ENCODE data around the gene HOXB6. TPM values are rescaled to one million over a fixed set of nuclear protein-coding genes. Genes with fewer than 3 reads are reported as not detected.

Gene HOXB6
- total RNA-seq, 1 experiment from 2014 or later = 64.8 TPM

DNA sequence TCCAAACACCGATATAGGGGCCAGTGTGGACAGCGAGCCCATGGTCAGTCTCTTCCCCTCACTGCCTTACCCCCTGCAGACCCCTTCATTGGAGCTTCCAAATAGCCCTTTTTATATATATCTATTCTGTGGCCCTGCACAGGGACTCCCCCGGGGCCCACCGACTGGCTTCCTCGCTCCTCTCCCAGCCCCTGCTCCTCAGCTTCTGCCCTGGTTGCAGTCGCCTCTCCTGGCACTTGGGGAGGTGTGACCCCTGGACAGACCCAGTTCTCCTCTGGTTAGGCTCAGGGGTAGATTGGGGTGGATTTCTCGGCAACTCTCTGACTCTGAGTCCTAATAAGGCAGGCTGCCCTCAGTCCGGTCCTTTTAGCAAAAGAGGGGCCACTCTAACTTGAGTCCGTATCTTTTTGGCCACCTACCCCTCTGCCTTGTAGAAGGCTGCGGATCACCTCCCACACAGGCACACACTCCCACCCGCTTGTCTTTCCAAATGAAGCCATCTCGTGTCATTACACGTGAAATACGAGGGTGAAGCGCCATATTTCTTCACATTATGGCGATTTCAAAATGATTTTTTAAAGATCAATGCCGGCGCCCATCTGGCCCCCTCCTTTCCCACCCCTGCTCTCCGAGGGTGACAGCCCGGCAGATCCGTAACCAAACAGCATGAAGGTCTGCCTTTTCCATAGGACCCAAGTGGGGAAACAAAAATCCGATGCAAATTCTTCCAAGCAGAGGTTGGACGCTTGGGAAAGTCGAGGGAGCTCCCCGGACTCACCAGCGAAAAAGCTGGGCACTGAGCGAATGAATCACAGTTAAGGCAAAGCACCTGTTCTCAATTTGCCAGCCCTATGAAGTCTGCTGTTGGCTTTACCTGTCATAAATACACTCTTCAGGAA lies 23.1 kb upstream of the HOXB6 start:
- CTCF ChIA-PET = interaction anchor here (1.1 to 1.4 kb wide), 2 partner anchors 9 to 367 kb away, joined by 3 to 4 read pairs; no protein-coding TSS in a partner anchor
- H3K4me2 ChIP-seq (ENCODE audit: low read length) = peak overlapping the region; percentile 98; the same call in 1 of the 2 replicates
- H3K9ac ChIP-seq (ENCODE audit: low read length) = peak overlapping the region; percentile 95
- H3K9me3 ChIP-seq (ENCODE audit: control insufficient read depth in 1 of 2, insufficient read depth in 1 of 2, low read depth in 1 of 2, low read length in 2 of 2) = no peaks in the 10 kb centered on the region
- H3K4me3 ChIP-seq (replicated peaks in 1 of 2; ENCODE audit: low read depth in 1 of 2, low read length in 2 of 2) = no peak overlapping the region
- RAD21 ChIA-PET (ENCODE audit: low non-redundant PET in 1 of 2, low total read pairs in 2 of 2, uncharacterized antibody in 2 of 2, unreplicated experiment in 2 of 2) = no interaction called here
- no peaks in the 10 kb centered on the region for H4K20me1 ChIP-seq (ENCODE audit: insufficient read depth)
- ATAC-seq (no peak), DNase-seq (ENCODE audit: low read depth, low spot score) (no peak)
- H3K4me1 ChIP-seq (ENCODE audit: control insufficient read depth in 1 of 2, insufficient read depth in 2 of 2, low read length in 2 of 2) = peaks cover 15 to 28% of the 10 kb centered on the region in 2 experiments
- intact Hi-C loops (cut with micrococcal nuclease) = no loop called here
- H3K27me3 ChIP-seq (ENCODE audit: insufficient read depth, low read length) = no peaks in the 10 kb centered on the region
- peaks cover 29% of the 10 kb centered on the region for H3K79me2 ChIP-seq (ENCODE audit: insufficient read depth, low read length)
- TF ChIP-seq SRF (IDR thresholded peaks at IDR 0.05; ENCODE audit: low read depth) (no peak), SIN3A (IDR thresholded peaks at IDR 0.05; ENCODE audit: low read depth) (no peak), ZNF274 (IDR thresholded peaks at IDR 0.05; ENCODE audit: low read depth, low read length) (no peak), EZH2 (IDR thresholded peaks at IDR 0.05) (no peak), FOSL1 (IDR thresholded peaks at IDR 0.05; ENCODE audit: low read depth) (no peak), SP1 (IDR thresholded peaks at IDR 0.05; ENCODE audit: low read depth) (no peak), CBX3 (IDR thresholded peaks at IDR 0.05; ENCODE audit: low read depth) (no peak), POLR2AphosphoS5 (IDR thresholded peaks at IDR 0.05; ENCODE audit: low read depth, low read length) (no peak), EGR1 (IDR thresholded peaks at IDR 0.05; ENCODE audit: low read depth) (no peak), ZFX (IDR thresholded peaks at IDR 0.05) (no peak), RAD21 (IDR thresholded peaks at IDR 0.05; ENCODE audit: low read depth) (no peak), ZBTB33 (IDR thresholded peaks at IDR 0.05; ENCODE audit: extremely low read depth, insufficient replicate concordance, low read length) (no peak), EZH2phosphoT487 (IDR thresholded peaks at IDR 0.05; ENCODE audit: borderline replicate concordance) (no peak), POLR2A (IDR thresholded peaks at IDR 0.05; ENCODE audit: borderline replicate concordance, extremely low read depth, insufficient read depth, insufficient read length) (no peak)
- TF ChIP-seq, protein P1, sequence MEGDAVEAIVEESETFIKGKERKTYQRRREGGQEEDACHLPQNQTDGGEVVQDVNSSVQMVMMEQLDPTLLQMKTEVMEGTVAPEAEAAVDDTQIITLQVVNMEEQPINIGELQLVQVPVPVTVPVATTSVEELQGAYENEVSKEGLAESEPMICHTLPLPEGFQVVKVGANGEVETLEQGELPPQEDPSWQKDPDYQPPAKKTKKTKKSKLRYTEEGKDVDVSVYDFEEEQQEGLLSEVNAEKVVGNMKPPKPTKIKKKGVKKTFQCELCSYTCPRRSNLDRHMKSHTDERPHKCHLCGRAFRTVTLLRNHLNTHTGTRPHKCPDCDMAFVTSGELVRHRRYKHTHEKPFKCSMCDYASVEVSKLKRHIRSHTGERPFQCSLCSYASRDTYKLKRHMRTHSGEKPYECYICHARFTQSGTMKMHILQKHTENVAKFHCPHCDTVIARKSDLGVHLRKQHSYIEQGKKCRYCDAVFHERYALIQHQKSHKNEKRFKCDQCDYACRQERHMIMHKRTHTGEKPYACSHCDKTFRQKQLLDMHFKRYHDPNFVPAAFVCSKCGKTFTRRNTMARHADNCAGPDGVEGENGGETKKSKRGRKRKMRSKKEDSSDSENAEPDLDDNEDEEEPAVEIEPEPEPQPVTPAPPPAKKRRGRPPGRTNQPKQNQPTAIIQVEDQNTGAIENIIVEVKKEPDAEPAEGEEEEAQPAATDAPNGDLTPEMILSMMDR (IDR thresholded peaks at IDR 0.05 in 2 of 3, conservative IDR thresholded peaks at IDR 0.05 in 1 of 3; ENCODE audit: borderline replicate concordance in 1 of 3, insufficient read depth in 1 of 3, low read depth in 2 of 3, low read length in 2 of 3) = no peak
- TF ChIP-seq, protein P2, sequence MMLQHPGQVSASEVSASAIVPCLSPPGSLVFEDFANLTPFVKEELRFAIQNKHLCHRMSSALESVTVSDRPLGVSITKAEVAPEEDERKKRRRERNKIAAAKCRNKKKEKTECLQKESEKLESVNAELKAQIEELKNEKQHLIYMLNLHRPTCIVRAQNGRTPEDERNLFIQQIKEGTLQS (IDR thresholded peaks at IDR 0.05) = no peak
- TF ChIP-seq, protein P3, sequence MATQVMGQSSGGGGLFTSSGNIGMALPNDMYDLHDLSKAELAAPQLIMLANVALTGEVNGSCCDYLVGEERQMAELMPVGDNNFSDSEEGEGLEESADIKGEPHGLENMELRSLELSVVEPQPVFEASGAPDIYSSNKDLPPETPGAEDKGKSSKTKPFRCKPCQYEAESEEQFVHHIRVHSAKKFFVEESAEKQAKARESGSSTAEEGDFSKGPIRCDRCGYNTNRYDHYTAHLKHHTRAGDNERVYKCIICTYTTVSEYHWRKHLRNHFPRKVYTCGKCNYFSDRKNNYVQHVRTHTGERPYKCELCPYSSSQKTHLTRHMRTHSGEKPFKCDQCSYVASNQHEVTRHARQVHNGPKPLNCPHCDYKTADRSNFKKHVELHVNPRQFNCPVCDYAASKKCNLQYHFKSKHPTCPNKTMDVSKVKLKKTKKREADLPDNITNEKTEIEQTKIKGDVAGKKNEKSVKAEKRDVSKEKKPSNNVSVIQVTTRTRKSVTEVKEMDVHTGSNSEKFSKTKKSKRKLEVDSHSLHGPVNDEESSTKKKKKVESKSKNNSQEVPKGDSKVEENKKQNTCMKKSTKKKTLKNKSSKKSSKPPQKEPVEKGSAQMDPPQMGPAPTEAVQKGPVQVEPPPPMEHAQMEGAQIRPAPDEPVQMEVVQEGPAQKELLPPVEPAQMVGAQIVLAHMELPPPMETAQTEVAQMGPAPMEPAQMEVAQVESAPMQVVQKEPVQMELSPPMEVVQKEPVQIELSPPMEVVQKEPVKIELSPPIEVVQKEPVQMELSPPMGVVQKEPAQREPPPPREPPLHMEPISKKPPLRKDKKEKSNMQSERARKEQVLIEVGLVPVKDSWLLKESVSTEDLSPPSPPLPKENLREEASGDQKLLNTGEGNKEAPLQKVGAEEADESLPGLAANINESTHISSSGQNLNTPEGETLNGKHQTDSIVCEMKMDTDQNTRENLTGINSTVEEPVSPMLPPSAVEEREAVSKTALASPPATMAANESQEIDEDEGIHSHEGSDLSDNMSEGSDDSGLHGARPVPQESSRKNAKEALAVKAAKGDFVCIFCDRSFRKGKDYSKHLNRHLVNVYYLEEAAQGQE (IDR thresholded peaks at IDR 0.05; ENCODE audit: low read depth) = no peak
- no peaks in the 10 kb centered on the region; a peak in 1 of 4 replicates for H3K36me3 ChIP-seq (ENCODE audit: control insufficient read depth in 1 of 2, insufficient read depth in 2 of 2, low read length in 2 of 2)
- no peaks in the 10 kb centered on the region for H3K9me2 ChIP-seq (ENCODE audit: insufficient read depth)
- peak overlapping the region; percentile 95 for H3K27ac ChIP-seq (ENCODE audit: low read depth, low read length)
- POLR2A ChIA-PET = interaction anchor here (1.4 to 2.2 kb wide), 2 partner anchors 12 to 13 kb away, joined by 3 to 8 read pairs; no protein-coding TSS in a partner anchor
- no TSS peak for BruUV-seq (replicated peaks)
- H2AFZ ChIP-seq (ENCODE audit: low read depth, low read length, poor library complexity, severe bottlenecking) = no peak overlapping the region
